ENCODE data around the gene SPINT3. TPM values are rescaled to one million over a fixed set of nuclear protein-coding genes. Genes with fewer than 3 reads are reported as not detected.

Gene SPINT3
- total RNA-seq, 2 experiments from 2014 or later = not detected

GRCh38 chr20:45465491-45466266, 49.7 kb downstream of the SPINT3 start:
- DNase-seq = no peak
- H3K9me3 Mint-ChIP-seq = no peaks in the 10 kb centered on the region
- POLR2A ChIA-PET = no interaction called here
- H3K4me1 Mint-ChIP-seq = peaks cover 5% of the 10 kb centered on the region
- H3K36me3 Mint-ChIP-seq (ENCODE audit: low read depth) = no peaks in the 10 kb centered on the region
- CTCF ChIA-PET = interaction anchor here (0.8 to 1.9 kb wide), 8 partner anchors 13 to 305 kb away, joined by 3 to 6 read pairs (median 3); no protein-coding TSS in a partner anchor
- H3K4me3 Mint-ChIP-seq = no peak overlapping the region
- H3K27me3 Mint-ChIP-seq = peaks cover 45% of the 10 kb centered on the region
- no peak overlapping the region for H3K27ac Mint-ChIP-seq

GRCh38 chr20:45463709-45464108, 51.7 kb downstream of the SPINT3 start:
- Mint-ChIP-seq H3K36me3 (ENCODE audit: low read depth) (no peaks in the 10 kb centered on the region), H3K27me3 (peaks cover 34% of the 10 kb centered on the region), H3K4me1 (no peaks in the 10 kb centered on the region), H3K4me3 (no peak overlapping the region), H3K9me3 (no peaks in the 10 kb centered on the region), H3K27ac (no peak overlapping the region)
- ChIA-PET POLR2A (no interaction called here), CTCF (interaction anchor here (1.2 kb wide), 1 partner anchor 8 kb away, joined by 4 read pairs; no protein-coding TSS in a partner anchor)
- no peak for DNase-seq

GRCh38 chr20:45462711-45463509, 52.5 kb downstream of the SPINT3 start:
- no peaks in the 10 kb centered on the region for H3K4me1 Mint-ChIP-seq
- H3K27ac Mint-ChIP-seq = no peak overlapping the region
- ChIA-PET CTCF (interaction anchor here (1.6 to 2.1 kb wide), 2 partner anchors 10 to 308 kb away, joined by 4 to 5 read pairs; no protein-coding TSS in a partner anchor), POLR2A (no interaction called here)
- H3K9me3 Mint-ChIP-seq = no peaks in the 10 kb centered on the region
- H3K4me3 Mint-ChIP-seq = no peak overlapping the region
- peaks cover 31% of the 10 kb centered on the region for H3K27me3 Mint-ChIP-seq
- H3K36me3 Mint-ChIP-seq (ENCODE audit: low read depth) = no peaks in the 10 kb centered on the region
- DNase-seq = no peak

Other genes with a start within 250 kb of the SPINT3 start
- not detected for gene RBPJL, start 208.8 kb downstream of the SPINT3 start, total RNA-seq
- gene MATN4, start 207.3 kb downstream of the SPINT3 start, total RNA-seq = 1 to 10 TPM in 1 of 2 experiments, under 1 TPM in 1; 0.83 to 1.5 TPM
- 10 to 100 TPM; 28.1 to 28.3 TPM for gene SDC4, start 167.2 kb downstream of the SPINT3 start, total RNA-seq
- 10 to 100 TPM; 22.1 to 24.2 TPM for gene SYS1, start 152.5 kb downstream of the SPINT3 start, total RNA-seq
- not detected for gene TP53TG5, start 137.3 kb downstream of the SPINT3 start, total RNA-seq
- 10 to 100 TPM; 11.4 to 13.1 TPM for gene DBNDD2, start 107.3 kb downstream of the SPINT3 start, total RNA-seq
- 10 to 100 TPM; 52.4 to 53.0 TPM for gene PIGT, start 99.5 kb downstream of the SPINT3 start, total RNA-seq
- not detected for gene WFDC2, start 45.9 kb downstream of the SPINT3 start, total RNA-seq
- gene WFDC6, start 23.9 kb upstream of the SPINT3 start, total RNA-seq = not detected
- not detected for gene EPPIN, start 31.8 kb upstream of the SPINT3 start, total RNA-seq
- not detected for gene WFDC8, start 63.7 kb upstream of the SPINT3 start, total RNA-seq
- gene WFDC10A, start 114.1 kb upstream of the SPINT3 start, total RNA-seq = not detected
- gene WFDC9, start 115.7 kb upstream of the SPINT3 start, total RNA-seq = not detected
- not detected for gene WFDC11, start 154.6 kb upstream of the SPINT3 start, total RNA-seq
- not detected for gene WFDC13, start 186.4 kb upstream of the SPINT3 start, total RNA-seq
- gene WFDC10B, start 189.4 kb upstream of the SPINT3 start, total RNA-seq = not detected
- not detected for gene SPINT4, start 206.7 kb upstream of the SPINT3 start, total RNA-seq

Measured in activated CD4-positive, alpha-beta memory T cell treated with anti-CD3 and anti-CD28 coated beads, Interleukin-2, amount 10 ng/mL, durations not matched to agents 7 days and 5 days (primary cell).